K562 (cell line): ENCODE measurements around the gene C2orf76. TPM values are rescaled to one million over a fixed set of nuclear protein-coding genes. Genes with fewer than 3 reads are reported as not detected.

Experiments used
- ATF1 ChIP-seq, 2 experiments: fragments of 450-650 bp in 1 of 2; IDR thresholded peaks; 2 replicates each; pipeline ENCODE4 v1.6.1; 2016; ENCODE audit warnings: missing compliant biosample characterization in 1 of 2, missing genetic modification characterization in 1 of 2
- CEBPB ChIP-seq: fragments of 450-650 bp; IDR thresholded peaks from 2 replicates; pipeline ENCODE4 v1.6.1; 2016; ENCODE audit warnings: missing genetic modification characterization, missing compliant biosample characterization
- DIDO1 ChIP-seq: fragments of 450-650 bp; IDR thresholded peaks from 2 replicates; pipeline ENCODE4 v1.6.1; 2016; ENCODE audit warnings: low read depth, missing biosample characterization, missing genetic modification characterization
- DPF2 ChIP-seq: fragments of 450-650 bp; IDR thresholded peaks from 2 replicates; pipeline ENCODE4 v1.6.1; 2016
- E2F3 ChIP-seq: fragments of 250-450 bp; sonication (Bioruptor Pico); IDR thresholded peaks from 2 replicates; pipeline ENCODE4 v1.4.0; 2020; ENCODE audit warnings: mild to moderate bottlenecking
- JUND ChIP-seq, 2 experiments: IDR thresholded peaks; 2 replicates in 1 of 2; 3 replicates in 1 of 2; pipeline ENCODE4 v1.6.1; 2011; ENCODE audit warnings: borderline replicate concordance in 2 of 2, low read depth in 2 of 2, low read length in 2 of 2, improper control_type of control experiment in 1 of 2, missing biosample characterization in 1 of 2, missing genetic modification characterization in 1 of 2, missing genetic modification reagents in 1 of 2
- KAT7 ChIP-seq: sonication (generic); formaldehyde crosslinking; IDR thresholded peaks from 2 replicates; pipeline ENCODE4 v1.8.0; 2022; ENCODE audit warnings: missing genetic modification reagents, mild to moderate bottlenecking, borderline replicate concordance
- MTA2 ChIP-seq: fragments of 450-650 bp; IDR thresholded peaks from 2 replicates; pipeline ENCODE4 v1.6.1; 2016; ENCODE audit warnings: low read depth
- NFIC ChIP-seq: fragments of 450-650 bp; IDR thresholded peaks from 2 replicates; pipeline ENCODE4 v1.6.1; 2017; ENCODE audit warnings: mild to moderate bottlenecking, inconsistent platforms
- RAD21 ChIP-seq, 2 experiments: fragments of 250-450 bp in 1 of 2; fragments of 450-650 bp in 1 of 2; sonication (Bioruptor Pico) in 1 of 2; formaldehyde crosslinking in 1 of 2; IDR thresholded peaks in 1 of 2; conservative IDR thresholded peaks in 1 of 2; 2 replicates each; pipeline versions ENCODE4 v1.4.0 to v1.8.0; 2020 to 2022; ENCODE audit warnings: mild to moderate bottlenecking in 2 of 2, moderate library complexity in 1 of 2
- THRAP3 ChIP-seq: fragments of 450-650 bp; IDR thresholded peaks from 2 replicates; pipeline ENCODE4 v1.6.1; 2016; ENCODE audit warnings: mild to moderate bottlenecking, inconsistent platforms, borderline replicate concordance
- XRCC5 ChIP-seq: fragments of 200-400 bp; formaldehyde crosslinking; IDR thresholded peaks from 2 replicates; pipeline ENCODE4 v1.6.1; 2017; ENCODE audit warnings: low read depth, mild to moderate bottlenecking, low read length
- ZNF121 ChIP-seq: sonication (generic); formaldehyde crosslinking; conservative IDR thresholded peaks from 2 replicates; pipeline ENCODE4 v1.8.0; 2022; ENCODE audit warnings: missing genetic modification reagents
- ZNF280A ChIP-seq: fragments of 450-650 bp; IDR thresholded peaks from 2 replicates; pipeline ENCODE4 v1.6.1; 2018; ENCODE audit warnings: mild to moderate bottlenecking, low read depth; ENCODE audit not compliant: partially characterized antibody
- polyA plus RNA-seq, 8 experiments: library from polyadenylated mRNA; depleted of rRNA in 4 of 8; stranded (reverse) in 5 of 8; unstranded in 3 of 8; fragments of >200 nt; fragmentation: Nextera tagmentation in 2 of 8; fragmentation: Illumina TruSeq in 1 of 8; extraction: Ambion mirVana in 2 of 8; extraction: Trizol in 1 of 8; gene quantifications; 2 replicates each; pipeline versions ENCODE4 v1.2.1 to v1.2.3, GENCODE V29; 2011 to 2014; ENCODE audit warnings: inconsistent platforms in 1 of 8, missing spikeins in 1 of 8
- total RNA-seq, 7 experiments: library from RNA; depleted of rRNA in 6 of 7; stranded (reverse); fragments of >200 nt in 6 of 7; fragmentation: Illumina TruSeq in 2 of 7; extraction: Trizol in 2 of 7; gene quantifications; 2 replicates each; pipeline versions ENCODE4 v1.2.1 to v1.2.3, GENCODE V29; 2011 to 2021; ENCODE audit warnings: low replicate concordance in 1 of 7
- TF ChIP-seq, protein P1 (sequence below): conservative IDR thresholded peaks from 2 replicates; pipeline ENCODE4 v1.6.1; 2011; ENCODE audit warnings: low read depth, mild to moderate bottlenecking, low read length; ENCODE audit not compliant: control insufficient read depth
- TF ChIP-seq, protein P2 (sequence below): fragments of 450-650 bp; IDR thresholded peaks from 2 replicates; pipeline ENCODE4 v1.6.1; 2016; ENCODE audit warnings: low read depth

C2orf76 gene
- total and polyA plus RNA-seq, 9 of the 15 experiments (the other 6 are each of a cell fraction or from before 2014, with no cell fraction given): 4.8 to 26.2 (median 14.5) TPM

- TF ChIP-seq ZNF280A (no peak), DIDO1 (no peak), RAD21 (CRISPR knock-in tag; conservative IDR thresholded peaks at IDR 0.05 in 1 of 2, IDR thresholded peaks at IDR 0.05 in 1 of 2) (peak in 1 of 2 experiments; percentile 22; a peak in 1 of 4 replicates), DPF2 (peak; percentile 69), JUND (IDR thresholded peaks at IDR 0.05; ENCODE audit: borderline replicate concordance, low read depth, low read length) (peak; percentile 94), JUND (tag; IDR thresholded peaks at IDR 0.05; ENCODE audit: borderline replicate concordance, low read depth, low read length) (peak; percentile 89; the same call in 2 of the 3 replicates), ZNF121 (CRISPR knock-in tag) (no peak), CEBPB (tag) (peak; percentile 70; the same call in 1 of the 2 replicates), E2F3 (CRISPR knock-in tag) (0 out of 2 replicates have a peak, but pooled peaks have one; percentile 52), ATF1 (CRISPR knock-in tag; IDR thresholded peaks at IDR 0.05) (no peak), ATF1 (tag; IDR thresholded peaks at IDR 0.05) (peak; percentile 24; the same call in 1 of the 2 replicates), THRAP3 (no peak), NFIC (no peak), XRCC5 (no peak), KAT7 (CRISPR knock-in tag) (no peak), MTA2 (no peak)
- TF ChIP-seq, protein P1, sequence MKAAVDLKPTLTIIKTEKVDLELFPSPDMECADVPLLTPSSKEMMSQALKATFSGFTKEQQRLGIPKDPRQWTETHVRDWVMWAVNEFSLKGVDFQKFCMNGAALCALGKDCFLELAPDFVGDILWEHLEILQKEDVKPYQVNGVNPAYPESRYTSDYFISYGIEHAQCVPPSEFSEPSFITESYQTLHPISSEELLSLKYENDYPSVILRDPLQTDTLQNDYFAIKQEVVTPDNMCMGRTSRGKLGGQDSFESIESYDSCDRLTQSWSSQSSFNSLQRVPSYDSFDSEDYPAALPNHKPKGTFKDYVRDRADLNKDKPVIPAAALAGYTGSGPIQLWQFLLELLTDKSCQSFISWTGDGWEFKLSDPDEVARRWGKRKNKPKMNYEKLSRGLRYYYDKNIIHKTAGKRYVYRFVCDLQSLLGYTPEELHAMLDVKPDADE: no peak
- TF ChIP-seq, protein P2, sequence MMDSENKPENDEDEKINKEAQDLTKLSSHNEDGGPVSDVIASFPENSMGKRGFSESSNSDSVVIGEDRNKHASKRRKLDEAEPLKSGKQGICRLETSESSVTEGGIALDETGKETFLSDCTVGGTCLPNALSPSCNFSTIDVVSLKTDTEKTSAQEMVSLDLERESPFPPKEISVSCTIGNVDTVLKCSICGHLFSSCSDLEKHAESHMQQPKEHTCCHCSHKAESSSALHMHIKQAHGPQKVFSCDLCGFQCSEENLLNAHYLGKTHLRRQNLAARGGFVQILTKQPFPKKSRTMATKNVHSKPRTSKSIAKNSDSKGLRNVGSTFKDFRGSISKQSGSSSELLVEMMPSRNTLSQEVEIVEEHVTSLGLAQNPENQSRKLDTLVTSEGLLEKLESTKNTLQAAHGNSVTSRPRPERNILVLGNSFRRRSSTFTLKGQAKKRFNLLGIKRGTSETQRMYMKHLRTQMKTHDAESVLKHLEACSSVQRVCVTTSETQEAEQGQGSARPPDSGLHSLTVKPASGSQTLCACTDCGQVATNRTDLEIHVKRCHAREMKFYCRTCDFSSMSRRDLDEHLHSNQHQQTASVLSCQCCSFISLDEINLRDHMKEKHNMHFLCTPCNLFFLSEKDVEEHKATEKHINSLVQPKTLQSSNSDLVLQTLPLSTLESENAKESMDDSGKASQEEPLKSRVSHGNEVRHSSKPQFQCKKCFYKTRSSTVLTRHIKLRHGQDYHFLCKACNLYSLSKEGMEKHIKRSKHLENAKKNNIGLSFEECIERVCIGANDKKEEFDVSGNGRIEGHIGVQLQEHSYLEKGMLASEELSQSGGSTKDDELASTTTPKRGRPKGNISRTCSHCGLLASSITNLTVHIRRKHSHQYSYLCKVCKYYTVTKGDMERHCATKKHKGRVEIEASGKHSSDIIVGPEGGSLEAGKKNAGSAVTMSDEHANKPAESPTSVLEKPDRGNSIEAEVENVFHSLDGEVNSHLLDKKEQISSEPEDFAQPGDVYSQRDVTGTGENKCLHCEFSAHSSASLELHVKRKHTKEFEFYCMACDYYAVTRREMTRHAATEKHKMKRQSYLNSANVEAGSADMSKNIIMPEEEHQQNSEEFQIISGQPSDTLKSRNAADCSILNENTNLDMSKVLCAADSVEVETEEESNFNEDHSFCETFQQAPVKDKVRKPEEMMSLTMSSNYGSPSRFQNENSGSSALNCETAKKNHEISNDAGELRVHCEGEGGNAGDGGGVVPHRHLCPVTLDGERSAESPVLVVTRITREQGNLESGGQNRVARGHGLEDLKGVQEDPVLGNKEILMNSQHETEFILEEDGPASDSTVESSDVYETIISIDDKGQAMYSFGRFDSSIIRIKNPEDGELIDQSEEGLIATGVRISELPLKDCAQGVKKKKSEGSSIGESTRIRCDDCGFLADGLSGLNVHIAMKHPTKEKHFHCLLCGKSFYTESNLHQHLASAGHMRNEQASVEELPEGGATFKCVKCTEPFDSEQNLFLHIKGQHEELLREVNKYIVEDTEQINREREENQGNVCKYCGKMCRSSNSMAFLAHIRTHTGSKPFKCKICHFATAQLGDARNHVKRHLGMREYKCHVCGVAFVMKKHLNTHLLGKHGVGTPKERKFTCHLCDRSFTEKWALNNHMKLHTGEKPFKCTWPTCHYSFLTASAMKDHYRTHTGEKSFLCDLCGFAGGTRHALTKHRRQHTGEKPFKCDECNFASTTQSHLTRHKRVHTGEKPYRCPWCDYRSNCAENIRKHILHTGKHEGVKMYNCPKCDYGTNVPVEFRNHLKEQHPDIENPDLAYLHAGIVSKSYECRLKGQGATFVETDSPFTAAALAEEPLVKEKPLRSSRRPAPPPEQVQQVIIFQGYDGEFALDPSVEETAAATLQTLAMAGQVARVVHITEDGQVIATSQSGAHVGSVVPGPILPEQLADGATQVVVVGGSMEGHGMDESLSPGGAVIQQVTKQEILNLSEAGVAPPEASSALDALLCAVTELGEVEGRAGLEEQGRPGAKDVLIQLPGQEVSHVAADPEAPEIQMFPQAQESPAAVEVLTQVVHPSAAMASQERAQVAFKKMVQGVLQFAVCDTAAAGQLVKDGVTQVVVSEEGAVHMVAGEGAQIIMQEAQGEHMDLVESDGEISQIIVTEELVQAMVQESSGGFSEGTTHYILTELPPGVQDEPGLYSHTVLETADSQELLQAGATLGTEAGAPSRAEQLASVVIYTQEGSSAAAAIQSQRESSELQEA: no peak
Measured at GRCh38 chr2:119387381-119388129, 20.9 kb upstream of the C2orf76 start (continued).
